ENCODE measurements around the gene MED13L. TPM values are rescaled to one million over a fixed set of nuclear protein-coding genes. Genes with fewer than 3 reads are reported as not detected.

MED13L gene
- total RNA-seq: 141 and 151 TPM in 2 replicates
- long read RNA-seq, full-length matches to known transcripts: 6 of 31 reads
- long read RNA-seq, partial matches to known transcripts: 15 of 31 reads
- long read RNA-seq, other reads (novel, unspliced or antisense): 10 of 31 reads

DNA sequence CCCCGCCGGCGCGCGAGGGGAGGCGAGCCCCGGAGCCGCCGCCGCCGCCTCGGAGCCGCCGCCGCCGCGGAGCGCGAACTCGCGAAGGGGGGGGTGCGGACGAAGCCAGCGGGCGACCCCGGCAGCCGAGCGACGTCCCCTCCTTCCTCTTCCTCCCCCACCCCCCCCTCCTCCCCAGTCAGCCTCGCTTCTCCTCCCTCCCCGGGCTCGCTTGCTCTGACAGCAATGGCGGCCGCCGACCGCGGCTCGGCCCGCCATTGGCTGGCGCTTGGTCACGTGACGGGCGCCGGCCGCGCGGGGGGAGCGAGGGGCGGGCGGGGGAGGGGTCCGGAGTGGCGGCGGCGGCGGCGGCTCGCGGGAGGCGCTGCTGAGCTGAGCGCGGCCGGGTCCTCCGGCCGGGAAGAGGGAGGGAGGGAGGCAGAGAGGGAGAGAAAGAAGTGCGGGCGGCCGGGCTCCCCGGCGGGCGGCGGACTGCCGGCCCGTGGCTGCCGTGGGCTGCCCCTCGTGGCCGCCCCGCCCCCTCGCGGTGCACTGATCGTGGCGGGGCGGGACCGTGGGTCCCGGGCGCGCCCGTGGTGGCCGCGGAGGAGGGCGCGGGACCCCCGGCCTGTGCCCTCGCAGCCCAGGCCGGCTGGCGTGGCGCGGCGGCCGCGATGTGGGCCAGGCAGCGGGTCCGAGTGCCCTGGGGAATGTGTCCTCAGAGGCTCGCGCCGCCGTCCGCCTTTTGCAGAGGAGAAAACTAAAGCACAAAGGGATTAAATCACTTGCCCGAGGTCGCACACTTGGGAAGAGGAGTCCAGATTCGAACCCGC lies at the start of gene MED13L:
TSS of gene MED13L (minus strand) at position 227 of the 812 bp plus-strand sequence. CDS start 562 bp downstream, outside the sequence.
- DNase-seq (ENCODE audit: low spot score, unreplicated experiment): peak; percentile 89
- TF ChIP-seq, protein P1, sequence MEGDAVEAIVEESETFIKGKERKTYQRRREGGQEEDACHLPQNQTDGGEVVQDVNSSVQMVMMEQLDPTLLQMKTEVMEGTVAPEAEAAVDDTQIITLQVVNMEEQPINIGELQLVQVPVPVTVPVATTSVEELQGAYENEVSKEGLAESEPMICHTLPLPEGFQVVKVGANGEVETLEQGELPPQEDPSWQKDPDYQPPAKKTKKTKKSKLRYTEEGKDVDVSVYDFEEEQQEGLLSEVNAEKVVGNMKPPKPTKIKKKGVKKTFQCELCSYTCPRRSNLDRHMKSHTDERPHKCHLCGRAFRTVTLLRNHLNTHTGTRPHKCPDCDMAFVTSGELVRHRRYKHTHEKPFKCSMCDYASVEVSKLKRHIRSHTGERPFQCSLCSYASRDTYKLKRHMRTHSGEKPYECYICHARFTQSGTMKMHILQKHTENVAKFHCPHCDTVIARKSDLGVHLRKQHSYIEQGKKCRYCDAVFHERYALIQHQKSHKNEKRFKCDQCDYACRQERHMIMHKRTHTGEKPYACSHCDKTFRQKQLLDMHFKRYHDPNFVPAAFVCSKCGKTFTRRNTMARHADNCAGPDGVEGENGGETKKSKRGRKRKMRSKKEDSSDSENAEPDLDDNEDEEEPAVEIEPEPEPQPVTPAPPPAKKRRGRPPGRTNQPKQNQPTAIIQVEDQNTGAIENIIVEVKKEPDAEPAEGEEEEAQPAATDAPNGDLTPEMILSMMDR (IDR thresholded peaks at IDR 0.05; ENCODE audit: unreplicated experiment): peak; percentile 56
- H3K27me3 Mint-ChIP-seq: no peaks in the 10 kb centered on the region
- H3K4me3 Mint-ChIP-seq (ENCODE audit: low read depth): peak within 1 kb of the TSS; percentile 96
- peak within 1 kb of the TSS; percentile 98 for H3K27ac Mint-ChIP-seq
- H3K4me1 Mint-ChIP-seq (ENCODE audit: low read depth): peaks cover 31% of the 10 kb centered on the region
- no peaks in the 10 kb centered on the region for H3K36me3 Mint-ChIP-seq (ENCODE audit: insufficient read depth)
- H3K9me3 Mint-ChIP-seq (ENCODE audit: low read depth): no peaks in the 10 kb centered on the region

DNA sequence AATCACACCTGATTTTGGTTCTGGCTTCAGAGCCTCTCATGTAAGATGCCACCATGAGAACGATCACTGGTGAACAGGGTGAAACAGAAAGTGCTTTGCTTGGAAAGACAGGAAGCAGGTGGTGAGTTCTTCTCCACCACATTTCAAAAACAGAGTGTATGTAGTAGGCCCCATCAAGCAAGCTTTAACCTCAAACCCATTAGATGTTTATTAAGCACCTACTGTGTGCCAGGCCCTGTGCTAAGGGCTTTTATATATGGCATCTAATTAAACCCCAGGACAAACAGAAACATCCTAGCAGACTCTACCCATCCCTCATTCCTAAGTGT lies 47.8 kb upstream of the MED13L start:
- peaks cover 5% of the 10 kb centered on the region for H3K27me3 Mint-ChIP-seq
- TF ChIP-seq, protein P1 (IDR thresholded peaks at IDR 0.05; ENCODE audit: unreplicated experiment): no peak
- H3K4me1 Mint-ChIP-seq (ENCODE audit: low read depth): peaks cover 8% of the 10 kb centered on the region
- no peak for DNase-seq (ENCODE audit: low spot score, unreplicated experiment)
- peaks cover 6% of the 10 kb centered on the region for H3K9me3 Mint-ChIP-seq (ENCODE audit: low read depth)
- H3K4me3 Mint-ChIP-seq (ENCODE audit: low read depth): no peak overlapping the region
- no peak overlapping the region for H3K27ac Mint-ChIP-seq
- H3K36me3 Mint-ChIP-seq (ENCODE audit: insufficient read depth): no peaks in the 10 kb centered on the region

DNA sequence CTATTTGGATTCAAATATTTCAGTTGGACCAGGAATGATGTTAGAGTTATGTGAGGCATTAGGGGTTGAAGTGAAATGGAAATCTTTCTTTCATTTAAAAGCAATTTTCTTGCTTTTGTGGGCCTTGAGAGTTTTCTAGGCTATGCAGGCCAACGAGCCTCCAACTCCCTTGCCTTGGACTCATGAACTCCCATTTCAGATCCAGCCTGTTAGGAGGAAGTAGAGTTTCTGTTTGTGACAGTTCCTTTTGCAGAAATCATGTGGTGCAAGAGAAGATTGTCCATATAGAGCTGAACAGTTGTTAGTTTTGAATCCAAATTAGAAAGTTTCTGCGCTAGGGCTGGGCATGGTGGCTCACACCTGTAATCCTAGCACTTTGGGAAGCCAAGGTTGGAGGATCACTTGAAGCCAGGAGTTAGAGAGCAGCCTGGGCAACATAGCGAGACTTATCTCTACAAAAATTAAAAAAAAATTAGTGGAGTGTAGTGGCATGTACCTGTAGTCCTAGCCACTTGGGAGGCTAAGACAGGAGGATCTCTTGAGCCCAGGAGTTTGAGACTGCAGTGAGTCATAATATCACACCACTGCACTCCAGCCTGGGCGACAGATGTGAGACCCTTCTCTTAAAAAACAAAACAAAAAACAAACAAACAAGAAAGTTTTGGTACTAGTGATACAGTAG lies 47.3 kb upstream of the MED13L start:
- Mint-ChIP-seq H3K4me3 (ENCODE audit: low read depth) (no peak overlapping the region), H3K4me1 (ENCODE audit: low read depth) (peaks cover 12% of the 10 kb centered on the region), H3K27ac (no peak overlapping the region), H3K36me3 (ENCODE audit: insufficient read depth) (no peaks in the 10 kb centered on the region), H3K27me3 (peaks cover 5% of the 10 kb centered on the region), H3K9me3 (ENCODE audit: low read depth) (peaks cover 6% of the 10 kb centered on the region)
- no peak for DNase-seq (ENCODE audit: low spot score, unreplicated experiment)
- TF ChIP-seq, protein P1 (IDR thresholded peaks at IDR 0.05; ENCODE audit: unreplicated experiment): no peak

DNA sequence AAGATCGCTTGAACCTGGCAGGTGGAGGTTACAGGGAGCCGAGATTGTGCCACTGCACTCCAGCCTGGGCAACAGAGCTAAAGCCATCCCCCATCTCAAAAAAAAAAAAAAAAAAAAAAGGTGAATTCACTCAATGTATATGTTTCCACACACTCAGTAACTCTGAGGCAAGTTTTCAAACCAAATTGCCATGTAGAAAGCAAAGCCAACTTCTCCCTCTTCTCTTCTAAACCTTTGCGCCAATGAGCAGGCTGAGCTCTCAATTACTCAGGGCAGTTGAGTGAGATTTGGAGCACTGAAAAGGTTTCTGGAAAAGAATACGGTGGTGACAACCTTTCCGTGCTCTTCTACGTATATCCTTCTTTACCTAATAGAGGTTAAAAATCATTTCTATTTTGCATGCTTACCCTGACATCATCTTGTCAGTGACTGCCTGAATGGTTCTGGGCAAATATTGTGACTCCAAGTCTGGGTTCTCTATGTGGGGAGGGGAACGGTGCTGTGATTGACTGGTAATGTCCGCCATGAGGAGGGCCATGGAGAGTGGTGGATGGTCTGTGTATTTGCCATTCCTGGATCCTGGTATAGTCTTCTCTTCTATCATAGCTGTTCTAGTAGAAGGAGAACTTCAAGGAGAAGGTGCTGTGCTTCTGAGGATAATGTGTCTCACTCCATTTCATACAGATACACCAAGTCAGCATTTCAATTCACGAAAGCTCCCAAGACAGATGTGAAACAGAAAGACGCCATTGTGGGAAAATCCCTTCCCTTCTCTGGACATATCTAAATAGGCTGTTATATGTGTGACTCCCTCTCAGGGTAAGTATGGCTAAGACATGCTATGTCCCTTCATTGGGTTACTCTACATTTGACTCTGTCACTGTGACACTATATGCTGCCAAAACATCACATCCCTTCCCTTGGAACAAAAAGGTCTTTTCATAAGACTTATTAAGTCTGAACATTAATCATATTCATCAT lies 46.2 kb upstream of the MED13L start:
- Mint-ChIP-seq H3K27me3 (peaks cover 10% of the 10 kb centered on the region), H3K36me3 (ENCODE audit: insufficient read depth) (no peaks in the 10 kb centered on the region), H3K9me3 (ENCODE audit: low read depth) (peaks cover 6% of the 10 kb centered on the region), H3K4me3 (ENCODE audit: low read depth) (no peak overlapping the region), H3K4me1 (ENCODE audit: low read depth) (peaks cover 15% of the 10 kb centered on the region), H3K27ac (no peak overlapping the region)
- TF ChIP-seq, protein P1 (IDR thresholded peaks at IDR 0.05; ENCODE audit: unreplicated experiment): no peak
- DNase-seq (ENCODE audit: low spot score, unreplicated experiment): no peak
